Measurements from ENCODE around the gene IFNAR1.

DNA sequence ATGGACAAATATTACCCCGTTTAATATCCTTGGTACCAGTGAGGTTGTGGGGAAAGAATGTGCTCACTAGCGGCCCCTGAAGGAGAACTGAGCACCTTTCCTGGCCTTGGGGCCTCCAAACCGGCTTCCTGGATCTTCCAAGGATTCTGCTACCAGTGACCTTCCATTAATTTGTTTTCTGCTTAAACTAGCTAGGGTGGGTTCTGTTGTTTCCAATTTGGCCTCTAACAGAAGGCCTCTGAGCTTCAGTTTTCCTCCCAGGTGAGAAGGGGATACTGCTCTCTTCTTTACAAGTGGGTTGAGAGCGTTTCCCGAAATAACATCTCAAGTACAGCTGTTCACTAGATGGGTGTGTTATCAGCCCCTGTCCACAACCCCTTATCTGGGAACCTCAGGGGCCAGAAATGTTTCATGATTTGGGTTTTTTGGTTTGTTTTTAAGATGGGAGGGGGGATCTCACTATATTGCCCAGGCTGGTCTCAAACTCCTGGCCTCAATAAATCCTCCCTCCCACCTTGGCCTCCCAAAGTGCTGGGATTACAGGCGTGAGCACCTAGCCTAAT is 61.5 kb downstream of the IFNAR1 start:
- TF ChIP-seq, protein P1, sequence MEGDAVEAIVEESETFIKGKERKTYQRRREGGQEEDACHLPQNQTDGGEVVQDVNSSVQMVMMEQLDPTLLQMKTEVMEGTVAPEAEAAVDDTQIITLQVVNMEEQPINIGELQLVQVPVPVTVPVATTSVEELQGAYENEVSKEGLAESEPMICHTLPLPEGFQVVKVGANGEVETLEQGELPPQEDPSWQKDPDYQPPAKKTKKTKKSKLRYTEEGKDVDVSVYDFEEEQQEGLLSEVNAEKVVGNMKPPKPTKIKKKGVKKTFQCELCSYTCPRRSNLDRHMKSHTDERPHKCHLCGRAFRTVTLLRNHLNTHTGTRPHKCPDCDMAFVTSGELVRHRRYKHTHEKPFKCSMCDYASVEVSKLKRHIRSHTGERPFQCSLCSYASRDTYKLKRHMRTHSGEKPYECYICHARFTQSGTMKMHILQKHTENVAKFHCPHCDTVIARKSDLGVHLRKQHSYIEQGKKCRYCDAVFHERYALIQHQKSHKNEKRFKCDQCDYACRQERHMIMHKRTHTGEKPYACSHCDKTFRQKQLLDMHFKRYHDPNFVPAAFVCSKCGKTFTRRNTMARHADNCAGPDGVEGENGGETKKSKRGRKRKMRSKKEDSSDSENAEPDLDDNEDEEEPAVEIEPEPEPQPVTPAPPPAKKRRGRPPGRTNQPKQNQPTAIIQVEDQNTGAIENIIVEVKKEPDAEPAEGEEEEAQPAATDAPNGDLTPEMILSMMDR (IDR thresholded peaks at IDR 0.05 in 4 of 5, conservative IDR thresholded peaks at IDR 0.05 in 1 of 5): no peak
- no peak for TF ChIP-seq POLR2A (IDR thresholded peaks at IDR 0.05)

All from gastrocnemius medialis (tissue), 4 donors.